ENCODE results near the gene ROPN1B.
"Not testable (repeated sequence)": the region's sequence is repeated elsewhere in the genome, so short reads cannot be mapped to it uniquely, and the experiment has no call there.

ROPN1B gene

DNA sequence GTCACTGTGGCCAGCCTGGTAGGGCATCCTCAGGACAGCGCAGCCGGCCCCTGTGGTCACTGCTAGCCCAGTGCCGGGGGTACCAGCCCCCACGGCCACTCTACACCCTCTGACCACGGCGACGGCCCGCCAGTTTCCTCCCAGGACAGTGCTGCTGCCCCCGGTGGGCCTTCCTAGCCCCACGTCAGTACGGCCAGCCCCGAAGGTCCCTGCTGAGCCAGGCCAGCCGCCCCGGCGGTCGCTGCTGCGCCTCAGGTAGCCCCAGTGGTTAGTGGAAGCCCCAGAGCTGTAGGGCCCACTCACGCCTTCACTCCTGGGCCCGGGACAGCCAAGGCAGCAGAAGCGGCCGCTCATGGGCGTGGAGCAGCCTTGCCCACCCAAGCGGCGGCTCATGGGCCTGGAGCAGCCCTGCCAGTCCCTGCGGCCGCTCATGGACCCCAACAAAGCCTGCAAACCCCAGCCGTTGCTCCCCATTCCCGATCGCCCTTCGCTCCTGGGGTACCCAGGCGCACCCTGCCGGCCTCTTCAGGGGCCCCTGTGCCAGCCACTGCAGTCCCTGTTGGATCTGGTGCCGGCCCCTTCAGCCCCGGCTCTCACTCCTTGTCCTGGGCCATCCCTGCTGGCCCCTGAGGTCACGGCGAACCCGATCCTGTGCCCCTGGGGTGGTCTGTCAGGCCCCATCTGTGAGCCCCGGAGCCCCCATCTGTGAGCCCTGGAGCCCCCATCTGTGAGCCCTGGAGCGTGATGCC is 9.5 kb upstream of the ROPN1B start:
- Histone ChIP-seq H3K27ac (ENCODE audit: low read length) (no peak overlapping the region), H3K27me3 (ENCODE audit: control insufficient read depth, insufficient read depth, low read length) (no peaks in the 10 kb centered on the region), H3K4me3 (ENCODE audit: low read length) (no peak overlapping the region), H3K9me3 (ENCODE audit: control insufficient read depth, insufficient read depth, low read length) (no peaks in the 10 kb centered on the region), H3K36me3 (ENCODE audit: control insufficient read depth, insufficient read depth, low read length) (no peaks in the 10 kb centered on the region; the same call in 1 of the 2 replicates), H3K4me1 (ENCODE audit: control insufficient read depth, insufficient read depth, low read length) (no peaks in the 10 kb centered on the region)
- WGBS (ENCODE audit: insufficient coverage, insufficient read length), result no CpG with 5 or more reads among the region's 39 CpGs
- no peak for DNase-seq (ENCODE audit: low read depth, low spot score)

DNA sequence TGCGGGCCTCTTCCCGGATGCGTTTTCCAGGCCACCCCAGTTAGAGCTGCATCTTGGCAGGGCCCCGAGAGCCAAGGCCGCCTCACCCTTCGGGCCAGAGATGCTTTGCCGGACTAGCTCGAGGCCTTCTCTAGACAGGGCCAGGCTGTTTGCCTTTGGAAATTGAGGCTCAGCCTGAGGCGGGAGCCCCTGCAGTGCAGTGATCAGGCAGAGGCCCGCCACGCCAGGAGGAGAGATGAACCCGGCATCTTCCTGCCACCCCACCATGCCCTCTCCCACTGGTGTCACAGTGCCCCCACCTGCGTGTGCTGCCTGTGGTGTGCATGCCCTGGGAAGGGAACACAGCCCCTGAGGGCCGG is 8.9 kb upstream of the ROPN1B start:
- Histone ChIP-seq H3K27me3 (ENCODE audit: control insufficient read depth, insufficient read depth, low read length) (peaks cover 1% of the 10 kb centered on the region; the same call in 1 of the 2 replicates), H3K36me3 (ENCODE audit: control insufficient read depth, insufficient read depth, low read length) (no peaks in the 10 kb centered on the region; the same call in 1 of the 2 replicates), H3K4me1 (ENCODE audit: control insufficient read depth, insufficient read depth, low read length) (no peaks in the 10 kb centered on the region), H3K4me3 (ENCODE audit: low read length) (no peak overlapping the region), H3K27ac (ENCODE audit: low read length) (no peak overlapping the region), H3K9me3 (ENCODE audit: control insufficient read depth, insufficient read depth, low read length) (no peaks in the 10 kb centered on the region)
- WGBS (ENCODE audit: insufficient coverage, insufficient read length), result no CpG with 5 or more reads among the region's 14 CpGs
- no peak for DNase-seq (ENCODE audit: low read depth, low spot score)

- peaks cover 1% of the 10 kb centered on the region; the same call in 1 of the 2 replicates for H3K27me3 ChIP-seq (ENCODE audit: control insufficient read depth, insufficient read depth, low read length)
- H3K36me3 ChIP-seq (ENCODE audit: control insufficient read depth, insufficient read depth, low read length), result no peaks in the 10 kb centered on the region; the same call in 1 of the 2 replicates
- WGBS (ENCODE audit: insufficient coverage, insufficient read length), result no CpG with 5 or more reads among the region's 11 CpGs
- no peak overlapping the region for H3K27ac ChIP-seq (ENCODE audit: low read length)
- DNase-seq (ENCODE audit: low read depth, low spot score), result no peak
- no peaks in the 10 kb centered on the region for H3K9me3 ChIP-seq (ENCODE audit: control insufficient read depth, insufficient read depth, low read length)
- H3K4me3 ChIP-seq (ENCODE audit: low read length), result no peak overlapping the region
- no peaks in the 10 kb centered on the region for H3K4me1 ChIP-seq (ENCODE audit: control insufficient read depth, insufficient read depth, low read length)
Observed at GRCh38 chr3:125960456-125961288, 8.3 kb upstream of the ROPN1B start.

- no peaks in the 10 kb centered on the region; the same call in 1 of the 2 replicates for H3K36me3 ChIP-seq (ENCODE audit: control insufficient read depth, insufficient read depth, low read length)
- no peak overlapping the region for H3K27ac ChIP-seq (ENCODE audit: low read length)
- DNase-seq (ENCODE audit: low read depth, low spot score), result no peak
- H3K9me3 ChIP-seq (ENCODE audit: control insufficient read depth, insufficient read depth, low read length), result no peaks in the 10 kb centered on the region
- H3K4me3 ChIP-seq (ENCODE audit: low read length), result no peak overlapping the region
- H3K27me3 ChIP-seq (ENCODE audit: control insufficient read depth, insufficient read depth, low read length), result peaks cover 1% of the 10 kb centered on the region; the same call in 1 of the 2 replicates
- no peaks in the 10 kb centered on the region for H3K4me1 ChIP-seq (ENCODE audit: control insufficient read depth, insufficient read depth, low read length)
- no CpG with 5 or more reads among the region's 6 CpGs for WGBS (ENCODE audit: insufficient coverage, insufficient read length)
Observed at GRCh38 chr3:125961289-125961589, 7.7 kb upstream of the ROPN1B start.

- not testable (repeated sequence) for H3K4me1 ChIP-seq (ENCODE audit: control insufficient read depth, insufficient read depth, low read length); H3K4me3 ChIP-seq (ENCODE audit: low read length); H3K27me3 ChIP-seq (ENCODE audit: control insufficient read depth, insufficient read depth, low read length); H3K36me3 ChIP-seq (ENCODE audit: control insufficient read depth, insufficient read depth, low read length); H3K27ac ChIP-seq (ENCODE audit: low read length); H3K9me3 ChIP-seq (ENCODE audit: control insufficient read depth, insufficient read depth, low read length); DNase-seq (ENCODE audit: low read depth, low spot score)
- no CpG with 5 or more reads among the region's 1 CpG for WGBS (ENCODE audit: insufficient coverage, insufficient read length)
Observed at GRCh38 chr3:125963834-125964233, 5.1 kb upstream of the ROPN1B start.

DNA sequence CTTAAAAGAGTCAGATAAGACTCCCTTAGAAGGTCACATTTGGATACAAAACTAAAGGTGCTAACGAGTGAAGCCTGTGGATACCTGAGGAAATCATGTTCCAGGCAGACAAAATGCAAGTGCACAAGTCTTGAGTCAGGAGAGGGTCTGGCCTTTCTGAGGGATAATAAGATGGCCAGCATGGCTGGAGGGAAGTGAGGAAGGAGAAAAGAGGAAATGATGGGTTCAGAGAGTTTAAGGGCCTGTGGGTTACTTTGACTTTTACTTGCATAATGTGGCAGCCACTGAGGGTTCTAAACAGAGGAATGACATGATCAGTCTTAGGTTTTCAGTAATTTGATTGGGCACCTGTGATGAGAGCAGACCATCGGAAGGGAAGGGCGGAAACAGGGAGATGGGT is 3.5 kb upstream of the ROPN1B start:
- H3K4me3 ChIP-seq (ENCODE audit: low read length), result no peak overlapping the region
- no peaks in the 10 kb centered on the region; the same call in 1 of the 2 replicates for H3K36me3 ChIP-seq (ENCODE audit: control insufficient read depth, insufficient read depth, low read length)
- WGBS (ENCODE audit: insufficient coverage, insufficient read length), result no CpG with 5 or more reads among the region's 3 CpGs
- no peak for DNase-seq (ENCODE audit: low read depth, low spot score)
- no peaks in the 10 kb centered on the region for H3K9me3 ChIP-seq (ENCODE audit: control insufficient read depth, insufficient read depth, low read length)
- peaks cover 4% of the 10 kb centered on the region for H3K27me3 ChIP-seq (ENCODE audit: control insufficient read depth, insufficient read depth, low read length)
- H3K27ac ChIP-seq (ENCODE audit: low read length), result no peak overlapping the region
- H3K4me1 ChIP-seq (ENCODE audit: control insufficient read depth, insufficient read depth, low read length), result no peaks in the 10 kb centered on the region

- no peak overlapping the region for H3K27ac ChIP-seq (ENCODE audit: low read length)
- H3K4me3 ChIP-seq (ENCODE audit: low read length), result no peak overlapping the region
- DNase-seq (ENCODE audit: low read depth, low spot score), result no peak
- no peaks in the 10 kb centered on the region for H3K4me1 ChIP-seq (ENCODE audit: control insufficient read depth, insufficient read depth, low read length)
- H3K27me3 ChIP-seq (ENCODE audit: control insufficient read depth, insufficient read depth, low read length), result peaks cover 4% of the 10 kb centered on the region
- H3K9me3 ChIP-seq (ENCODE audit: control insufficient read depth, insufficient read depth, low read length), result no peaks in the 10 kb centered on the region
- no peaks in the 10 kb centered on the region for H3K36me3 ChIP-seq (ENCODE audit: control insufficient read depth, insufficient read depth, low read length)
Observed at GRCh38 chr3:125967156-125967555, 1.8 kb upstream of the ROPN1B start.

- not testable (repeated sequence) for H3K4me3 ChIP-seq (ENCODE audit: low read length); H3K27me3 ChIP-seq (ENCODE audit: control insufficient read depth, insufficient read depth, low read length); H3K9me3 ChIP-seq (ENCODE audit: control insufficient read depth, insufficient read depth, low read length); H3K4me1 ChIP-seq (ENCODE audit: control insufficient read depth, insufficient read depth, low read length); DNase-seq (ENCODE audit: low read depth, low spot score); H3K27ac ChIP-seq (ENCODE audit: low read length); H3K36me3 ChIP-seq (ENCODE audit: control insufficient read depth, insufficient read depth, low read length)
- WGBS (ENCODE audit: insufficient coverage, insufficient read length), result no CpG with 5 or more reads among the region's 2 CpGs
Observed at GRCh38 chr3:125968121-125968520, 857 bp upstream of the ROPN1B start.

GRCh38 chr3:125971997-125972944 is 3.3 kb downstream of the ROPN1B start:
- H3K4me1 ChIP-seq (ENCODE audit: control insufficient read depth, insufficient read depth, low read length); H3K27ac ChIP-seq (ENCODE audit: low read length); H3K27me3 ChIP-seq (ENCODE audit: control insufficient read depth, insufficient read depth, low read length); H3K36me3 ChIP-seq (ENCODE audit: control insufficient read depth, insufficient read depth, low read length); H3K9me3 ChIP-seq (ENCODE audit: control insufficient read depth, insufficient read depth, low read length); DNase-seq (ENCODE audit: low read depth, low spot score): not testable (repeated sequence)
- peak overlapping the region; percentile 8; the same call in 1 of the 2 replicates for H3K4me3 ChIP-seq (ENCODE audit: low read length)
- WGBS (ENCODE audit: insufficient coverage, insufficient read length), result no CpG with 5 or more reads among the region's 31 CpGs
